ENCODE data around the gene TXNDC15. TPM values are rescaled to one million over a fixed set of nuclear protein-coding genes. Genes with fewer than 3 reads are reported as not detected.
"Not testable (repeated sequence)": the region's sequence is repeated elsewhere in the genome, so short reads cannot be mapped to it uniquely, and the experiment has no call there.

The TXNDC15 gene
- 10 to 100 TPM; 39.5 to 47.4 (median 40.1) TPM for total RNA-seq

GRCh38 chr5:134873987-134874830, at the start of gene TXNDC15:
Gene TXNDC15 (plus strand): TSS chr5:134874371. CDS start chr5:134874428, 57 bp downstream.
- H3K36me3 Mint-ChIP-seq (ENCODE audit: insufficient read depth) = peaks cover 13% of the 10 kb centered on the region
- H3K4me1 Mint-ChIP-seq (ENCODE audit: low read depth) = peaks cover 39% of the 10 kb centered on the region

GRCh38 chr5:134824681-134825080, 49.5 kb upstream of the TXNDC15 start:
- Mint-ChIP-seq H3K36me3 (ENCODE audit: insufficient read depth) (peaks cover 28% of the 10 kb centered on the region), H3K9me3 (no peaks in the 10 kb centered on the region), H3K4me3 (no peak overlapping the region), H3K4me1 (ENCODE audit: low read depth) (no peaks in the 10 kb centered on the region), H3K27me3 (ENCODE audit: low read depth) (no peaks in the 10 kb centered on the region)
- DNase-seq (no peak), ATAC-seq (no peak)

More at GRCh38 chr5:134873987-134874830, at the start of gene TXNDC15:
- Mint-ChIP-seq H3K9me3 (no peaks in the 10 kb centered on the region), H3K27me3 (ENCODE audit: low read depth) (no peaks in the 10 kb centered on the region), H3K4me3 (peak within 1 kb of the TSS; percentile 96)
- peak; percentile 88 to 92 for ATAC-seq
- peak; percentile 71 for DNase-seq

GRCh38 chr5:134825212-134825611, 49.0 kb upstream of the TXNDC15 start:
- DNase-seq (no peak), ATAC-seq (no peak)
- no peaks in the 10 kb centered on the region for H3K9me3 Mint-ChIP-seq
- H3K4me3 Mint-ChIP-seq = no peak overlapping the region
- H3K4me1 Mint-ChIP-seq (ENCODE audit: low read depth) = no peaks in the 10 kb centered on the region
- no peaks in the 10 kb centered on the region for H3K27me3 Mint-ChIP-seq (ENCODE audit: low read depth)
- peaks cover 28% of the 10 kb centered on the region for H3K36me3 Mint-ChIP-seq (ENCODE audit: insufficient read depth)

GRCh38 chr5:134833340-134834032, 40.7 kb upstream of the TXNDC15 start:
- DNase-seq (no peak), ATAC-seq (no peak)
- no peaks in the 10 kb centered on the region for H3K4me1 Mint-ChIP-seq (ENCODE audit: low read depth)
- peaks cover 7% of the 10 kb centered on the region for H3K36me3 Mint-ChIP-seq (ENCODE audit: insufficient read depth)
- H3K9me3 Mint-ChIP-seq = no peaks in the 10 kb centered on the region
- no peaks in the 10 kb centered on the region for H3K27me3 Mint-ChIP-seq (ENCODE audit: low read depth)
- no peak overlapping the region for H3K4me3 Mint-ChIP-seq

GRCh38 chr5:134835623-134836022, 38.5 kb upstream of the TXNDC15 start:
- H3K4me1 Mint-ChIP-seq (ENCODE audit: low read depth) = no peaks in the 10 kb centered on the region
- no peaks in the 10 kb centered on the region for H3K27me3 Mint-ChIP-seq (ENCODE audit: low read depth)
- ATAC-seq = no peak
- H3K9me3 Mint-ChIP-seq = no peaks in the 10 kb centered on the region
- DNase-seq = no peak
- peaks cover 12% of the 10 kb centered on the region for H3K36me3 Mint-ChIP-seq (ENCODE audit: insufficient read depth)
- H3K4me3 Mint-ChIP-seq = no peak overlapping the region

- H3K27me3 Mint-ChIP-seq (ENCODE audit: low read depth) = no peaks in the 10 kb centered on the region
- no peak for ATAC-seq
- H3K36me3 Mint-ChIP-seq (ENCODE audit: insufficient read depth) = peaks cover 10% of the 10 kb centered on the region
- no peaks in the 10 kb centered on the region for H3K4me1 Mint-ChIP-seq (ENCODE audit: low read depth)
- DNase-seq = no peak
- no peak overlapping the region for H3K4me3 Mint-ChIP-seq
- H3K9me3 Mint-ChIP-seq = no peaks in the 10 kb centered on the region
Measured at GRCh38 chr5:134837530-134838181, 36.5 kb upstream of the TXNDC15 start.

- H3K4me3 Mint-ChIP-seq; ATAC-seq; H3K9me3 Mint-ChIP-seq; H3K36me3 Mint-ChIP-seq (ENCODE audit: insufficient read depth); H3K4me1 Mint-ChIP-seq (ENCODE audit: low read depth); H3K27me3 Mint-ChIP-seq (ENCODE audit: low read depth); DNase-seq: not testable (repeated sequence)
Measured at GRCh38 chr5:134838361-134838760, 35.8 kb upstream of the TXNDC15 start.

- Mint-ChIP-seq H3K4me3 (no peak overlapping the region), H3K36me3 (ENCODE audit: insufficient read depth) (peaks cover 7% of the 10 kb centered on the region), H3K4me1 (ENCODE audit: low read depth) (peaks cover 10% of the 10 kb centered on the region), H3K9me3 (no peaks in the 10 kb centered on the region), H3K27me3 (ENCODE audit: low read depth) (no peaks in the 10 kb centered on the region)
- DNase-seq (no peak), ATAC-seq (no peak)
Measured at GRCh38 chr5:134840811-134841210, 33.4 kb upstream of the TXNDC15 start.

- Mint-ChIP-seq H3K9me3 (no peaks in the 10 kb centered on the region), H3K4me3 (no peak overlapping the region), H3K36me3 (ENCODE audit: insufficient read depth) (peaks cover 6% of the 10 kb centered on the region), H3K4me1 (ENCODE audit: low read depth) (peaks cover 25% of the 10 kb centered on the region), H3K27me3 (ENCODE audit: low read depth) (no peaks in the 10 kb centered on the region)
- ATAC-seq (no peak), DNase-seq (no peak)
Measured at GRCh38 chr5:134844252-134844651, 29.9 kb upstream of the TXNDC15 start.

GRCh38 chr5:134845335-134845851, 28.8 kb upstream of the TXNDC15 start:
- peaks cover 5% of the 10 kb centered on the region for H3K36me3 Mint-ChIP-seq (ENCODE audit: insufficient read depth)
- no peak for DNase-seq

GRCh38 chr5:134845852-134846640, 28.1 kb upstream of the TXNDC15 start, which contains the start of gene C5orf24:
Gene C5orf24 (plus strand): TSS chr5:134845968. CDS start chr5:134854901, 8,933 bp downstream.
- Mint-ChIP-seq H3K36me3 (ENCODE audit: insufficient read depth) (peaks cover 4% of the 10 kb centered on the region), H3K4me1 (ENCODE audit: low read depth) (peaks cover 31% of the 10 kb centered on the region), H3K4me3 (peak within 1 kb of the TSS; percentile 92), H3K27me3 (ENCODE audit: low read depth) (no peaks in the 10 kb centered on the region), H3K9me3 (no peaks in the 10 kb centered on the region)
- ATAC-seq (peak; percentile 95 to 96), DNase-seq (peak; percentile 88)

More at GRCh38 chr5:134845335-134845851, 28.8 kb upstream of the TXNDC15 start:
- H3K27me3 Mint-ChIP-seq (ENCODE audit: low read depth) = no peaks in the 10 kb centered on the region
- H3K9me3 Mint-ChIP-seq = no peaks in the 10 kb centered on the region
- H3K4me1 Mint-ChIP-seq (ENCODE audit: low read depth) = peaks cover 29% of the 10 kb centered on the region
- H3K4me3 Mint-ChIP-seq = peak overlapping the region; percentile 92
- no peak for ATAC-seq

- Mint-ChIP-seq H3K9me3 (no peaks in the 10 kb centered on the region), H3K36me3 (ENCODE audit: insufficient read depth) (peaks cover 7% of the 10 kb centered on the region), H3K4me3 (peak overlapping the region; percentile 92), H3K27me3 (ENCODE audit: low read depth) (no peaks in the 10 kb centered on the region), H3K4me1 (ENCODE audit: low read depth) (peaks cover 36% of the 10 kb centered on the region)
- DNase-seq (no peak), ATAC-seq (peak; percentile 2 to 7)
Measured at GRCh38 chr5:134846641-134846960, 27.6 kb upstream of the TXNDC15 start.

- H3K9me3 Mint-ChIP-seq; DNase-seq; H3K4me3 Mint-ChIP-seq; ATAC-seq; H3K27me3 Mint-ChIP-seq (ENCODE audit: low read depth): not testable (repeated sequence)
- Mint-ChIP-seq H3K4me1 (ENCODE audit: low read depth) (peaks cover 39% of the 10 kb centered on the region), H3K36me3 (ENCODE audit: insufficient read depth) (peaks cover 12% of the 10 kb centered on the region)
Measured at GRCh38 chr5:134849434-134849933, 24.7 kb upstream of the TXNDC15 start.
